A549 (cell line): ENCODE data around the gene MFN2.

ENCODE experiments used
- EP300 ChIP-seq, 2 experiments: fragments of >200 bp; sonication (Bioruptor Twin); formaldehyde crosslinking; IDR thresholded peaks; 2 replicates in 1 of 2; 3 replicates in 1 of 2; pipeline ENCODE4 v1.6.1; 2016 to 2017
- FOSL2 ChIP-seq, 2 experiments: fragments of 450-650 bp in 1 of 2; fragments of >200 bp in 1 of 2; sonication (Bioruptor Twin) in 1 of 2; formaldehyde crosslinking; IDR thresholded peaks; 2 replicates each; pipeline versions ENCODE4 v1.5.0 to v1.6.1; 2016 to 2020; ENCODE audit warnings: mild to moderate bottlenecking in 1 of 2, moderate library complexity in 1 of 2
- JUNB ChIP-seq: fragments of >200 bp; sonication (Bioruptor Twin); formaldehyde crosslinking; IDR thresholded peaks from 2 replicates; pipeline ENCODE4 v1.6.1; 2016
- KDM5A ChIP-seq: fragments of 200-600 bp; sonication (generic); IDR thresholded peaks from 2 replicates; pipeline ENCODE4 v1.6.1; 2016; ENCODE audit warnings: antibody characterized with exemption, mild to moderate bottlenecking
- TFCP2L1 ChIP-seq: fragments of 250-450 bp; sonication (Bioruptor Pico); IDR thresholded peaks from 2 replicates; pipeline ENCODE4 v1.5.0; 2021; ENCODE audit warnings: mild to moderate bottlenecking
- TF ChIP-seq, protein P1 (sequence below): IDR thresholded peaks from 2 replicates; pipeline ENCODE4 v1.6.1; 2012

DNA sequence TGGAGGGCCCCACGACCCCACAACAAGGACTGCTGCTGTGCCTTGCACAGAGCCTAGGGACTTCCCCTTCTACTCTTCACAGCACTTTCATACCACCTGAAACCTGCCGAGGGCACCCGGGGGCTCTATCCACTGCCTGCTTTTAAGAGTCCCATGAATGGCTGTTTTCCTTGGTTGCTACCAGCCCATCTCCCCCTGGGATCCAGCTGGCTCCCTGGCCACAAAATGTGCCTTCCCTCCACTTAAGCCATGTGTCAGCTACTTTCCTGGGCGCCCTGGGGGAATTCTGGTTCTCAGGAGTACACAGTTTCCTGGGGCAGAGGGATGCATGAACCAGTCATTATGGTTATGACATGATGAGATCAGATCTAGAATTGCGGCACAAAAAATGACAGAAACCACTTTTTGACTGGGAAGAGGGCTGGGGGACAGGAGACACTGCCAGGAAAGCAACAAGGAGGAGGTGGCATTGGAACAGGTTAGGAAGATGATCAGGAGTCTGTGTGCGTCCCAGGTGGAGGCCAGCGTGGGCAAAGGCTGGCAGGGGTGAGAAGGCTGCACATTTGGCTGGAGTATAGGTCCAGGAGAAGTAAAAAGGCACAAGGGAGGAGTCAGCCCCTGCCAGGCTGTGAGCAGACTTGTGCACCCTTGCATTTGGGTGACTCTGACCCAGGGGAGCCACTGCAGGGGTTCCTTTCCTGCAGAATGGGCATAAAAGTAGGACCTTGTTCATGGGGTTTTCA lies 79.6 kb downstream of the MFN2 start:
- TF ChIP-seq, protein P1, sequence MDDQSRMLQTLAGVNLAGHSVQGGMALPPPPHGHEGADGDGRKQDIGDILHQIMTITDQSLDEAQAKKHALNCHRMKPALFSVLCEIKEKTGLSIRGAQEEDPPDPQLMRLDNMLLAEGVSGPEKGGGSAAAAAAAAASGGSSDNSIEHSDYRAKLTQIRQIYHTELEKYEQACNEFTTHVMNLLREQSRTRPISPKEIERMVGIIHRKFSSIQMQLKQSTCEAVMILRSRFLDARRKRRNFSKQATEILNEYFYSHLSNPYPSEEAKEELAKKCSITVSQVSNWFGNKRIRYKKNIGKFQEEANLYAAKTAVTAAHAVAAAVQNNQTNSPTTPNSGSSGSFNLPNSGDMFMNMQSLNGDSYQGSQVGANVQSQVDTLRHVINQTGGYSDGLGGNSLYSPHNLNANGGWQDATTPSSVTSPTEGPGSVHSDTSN: no peak
- no peak for TF ChIP-seq JUNB
- TF ChIP-seq KDM5A: no peak
- TF ChIP-seq FOSL2 (IDR thresholded peaks at IDR 0.05): no peak
- TF ChIP-seq FOSL2 (CRISPR knock-in tag; IDR thresholded peaks at IDR 0.05): no peak
- no peak for TF ChIP-seq EP300 (IDR thresholded peaks at IDR 0.05)
- no peak for TF ChIP-seq TFCP2L1
